HS-5 (cell line): ENCODE data around the gene DSCAML1.

ENCODE experiments used
- DNase-seq: peaks from one replicate; pipeline ENCODE4 v3.0.0-alpha.2; 2012; ENCODE audit warnings: low read depth

The DSCAML1 gene

GRCh38 chr11:117444711-117445658, 352.0 kb downstream of the DSCAML1 start:
- no peak for DNase-seq

GRCh38 chr11:117444256-117444655, 352.8 kb downstream of the DSCAML1 start:
- no peak for DNase-seq

DNA sequence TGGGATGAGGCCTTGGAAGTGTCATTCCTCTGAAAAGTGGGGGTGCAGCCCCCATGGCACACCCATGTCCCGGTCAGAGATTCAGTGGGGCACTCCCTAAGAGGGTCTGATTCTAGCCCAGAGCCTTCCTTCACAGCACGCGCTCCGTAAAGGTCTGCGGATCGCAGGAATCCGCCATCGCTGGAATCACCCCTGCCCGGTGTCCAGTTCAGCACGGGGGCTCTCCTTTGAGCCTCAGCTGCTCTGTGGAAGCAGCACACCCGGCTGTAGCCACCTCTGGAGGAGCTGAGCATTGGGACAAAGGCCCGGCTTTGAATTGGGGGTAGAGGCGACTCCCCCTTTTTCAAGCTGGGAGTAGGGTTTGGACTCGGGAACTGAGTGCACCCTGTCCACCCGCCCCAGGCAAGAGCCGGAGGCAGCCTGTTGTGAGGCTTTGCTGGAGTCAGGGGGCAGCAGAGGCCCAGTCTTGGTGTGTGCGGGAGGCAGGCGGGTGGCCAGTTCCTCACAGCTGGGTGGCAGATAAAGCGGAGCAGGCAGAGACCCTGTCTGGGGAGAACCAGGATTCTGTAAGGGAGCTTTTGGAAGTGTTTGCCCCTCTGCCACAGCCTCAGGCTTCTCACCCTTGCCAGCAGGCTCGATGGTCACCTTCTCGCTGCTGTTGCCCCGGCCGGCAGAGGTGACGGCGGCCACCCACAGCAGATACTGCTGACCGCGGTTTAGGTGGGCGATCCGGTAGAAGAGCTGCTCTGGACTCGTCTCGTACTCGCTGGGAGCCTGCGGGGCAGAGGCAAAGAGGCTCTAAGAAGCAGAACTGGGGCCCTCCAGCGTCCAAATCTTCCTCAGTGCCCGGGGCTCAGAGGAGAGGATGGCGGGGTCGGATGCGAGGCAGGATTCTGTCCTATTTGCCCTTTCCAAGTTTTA, 353.5 kb downstream of the DSCAML1 start:
- DNase-seq: no peak

DNA sequence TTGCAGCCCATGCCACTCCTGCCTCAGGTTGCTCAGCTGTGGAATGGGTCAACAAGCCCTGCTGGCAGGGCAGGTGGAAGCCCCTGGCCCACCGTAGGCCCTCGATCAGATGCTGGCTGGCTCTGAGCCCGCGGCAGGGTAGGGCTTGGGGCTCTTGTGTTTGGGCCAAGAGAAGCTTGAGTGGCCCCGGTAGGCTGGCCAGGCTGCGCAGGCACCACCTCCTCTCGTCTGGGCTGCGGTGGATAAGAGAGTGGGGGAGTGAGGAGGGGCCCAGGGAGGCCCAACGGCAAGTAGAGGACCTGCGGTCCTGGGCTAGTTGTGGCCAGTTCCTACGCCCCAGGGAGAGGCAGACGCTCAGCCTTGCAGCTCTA, 354.2 kb downstream of the DSCAML1 start:
- no peak for DNase-seq

- DNase-seq: no peak
These were observed 354.8 kb downstream of the DSCAML1 start for GRCh38 chr11:117442049-117442868.

DNA sequence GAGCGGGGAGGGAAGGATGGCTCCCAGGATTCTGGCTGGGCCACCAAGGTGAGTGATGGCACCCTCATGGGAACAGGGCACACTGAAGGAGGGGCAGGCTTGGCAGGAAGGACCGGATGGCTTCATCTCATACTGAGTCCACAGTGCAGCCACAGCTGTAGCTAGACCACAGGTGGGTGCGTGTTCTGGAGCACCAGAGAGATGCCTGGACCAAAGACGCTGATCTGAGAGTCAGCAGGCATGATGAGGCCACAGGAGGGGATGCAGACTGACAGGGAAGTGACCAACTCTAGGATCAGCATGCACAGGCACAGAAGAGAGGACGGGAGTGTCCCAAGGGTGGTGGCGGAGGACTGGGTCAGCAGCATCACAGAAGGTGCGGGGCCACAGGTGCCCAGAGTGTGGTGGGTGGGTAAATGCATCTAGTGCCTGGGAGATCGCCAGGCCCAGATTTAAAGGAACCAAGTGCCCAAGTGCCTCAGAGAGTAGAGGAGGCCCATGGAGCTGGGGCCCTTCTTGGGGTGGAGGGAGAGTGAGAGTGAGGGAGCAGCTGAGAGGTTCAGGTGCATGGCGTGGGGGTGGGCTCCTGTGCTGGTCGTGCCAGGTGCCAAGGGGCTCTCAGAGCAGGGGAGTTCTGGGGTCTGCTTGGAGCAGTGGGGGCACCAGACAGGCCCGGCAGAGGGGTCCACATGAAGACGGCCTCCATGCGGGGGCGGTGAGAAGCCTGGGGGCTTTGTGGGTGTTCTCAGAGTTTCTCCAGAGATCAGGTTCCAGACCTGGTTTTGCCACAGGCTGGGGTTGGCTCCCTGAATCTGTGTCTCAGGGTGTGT, 355.7 kb downstream of the DSCAML1 start:
- no peak for DNase-seq

- no peak for DNase-seq
These were observed 356.8 kb downstream of the DSCAML1 start for GRCh38 chr11:117440258-117440657.

DNA sequence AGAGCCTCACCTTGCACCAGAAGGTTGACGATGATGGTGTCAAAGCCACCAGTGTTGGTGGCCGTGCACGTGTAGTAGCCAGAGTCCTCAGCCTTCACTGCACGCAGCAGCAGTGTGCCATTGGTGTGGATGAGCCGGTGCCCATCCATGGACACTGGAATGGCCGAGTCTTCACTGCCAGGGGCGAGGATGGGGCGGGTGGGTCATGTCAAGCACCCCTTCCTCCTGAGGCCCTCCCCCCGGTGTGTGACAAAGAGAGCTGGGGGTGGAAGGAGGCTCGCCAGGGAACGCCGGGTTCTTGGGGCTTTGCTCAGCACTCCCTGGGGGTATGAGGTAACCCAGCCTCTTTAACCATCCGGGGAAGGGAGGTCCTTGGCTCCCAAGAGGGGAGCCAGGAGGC, 357.8 kb downstream of the DSCAML1 start:
- no peak for DNase-seq

DNA sequence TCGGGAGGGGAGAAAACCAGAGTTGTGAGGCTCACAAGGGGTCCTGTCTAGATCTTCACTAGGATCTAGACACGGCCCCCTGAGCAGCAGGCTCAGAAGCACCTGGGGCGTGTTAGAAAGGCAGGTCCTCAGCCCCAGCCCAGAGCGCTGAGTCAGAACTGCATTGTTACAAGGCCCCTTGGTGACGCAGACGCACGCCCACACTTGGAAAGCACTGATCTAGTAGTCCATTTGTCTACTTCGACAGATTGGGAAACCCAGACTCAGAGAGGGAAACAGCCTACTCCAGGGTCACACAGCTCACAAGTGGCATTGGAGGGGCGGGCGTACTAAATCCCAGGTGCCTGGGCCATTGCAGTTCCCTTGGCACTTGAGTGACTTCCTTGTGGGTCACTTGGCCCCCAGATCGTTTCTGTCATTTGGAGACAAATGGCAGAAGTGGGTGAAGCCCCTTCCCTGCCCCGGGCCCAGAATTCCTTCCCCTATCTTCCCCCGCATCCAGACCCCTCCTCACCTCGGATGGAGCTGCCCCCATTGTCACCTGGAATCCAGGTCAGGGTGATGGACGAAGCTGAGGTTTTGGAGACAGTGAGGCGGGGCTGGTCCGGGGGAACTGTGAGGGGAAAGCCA, 358.5 kb downstream of the DSCAML1 start:
- DNase-seq: no peak

GRCh38 chr11:117437791-117438130, 359.3 kb downstream of the DSCAML1 start:
- no peak for DNase-seq

DNA sequence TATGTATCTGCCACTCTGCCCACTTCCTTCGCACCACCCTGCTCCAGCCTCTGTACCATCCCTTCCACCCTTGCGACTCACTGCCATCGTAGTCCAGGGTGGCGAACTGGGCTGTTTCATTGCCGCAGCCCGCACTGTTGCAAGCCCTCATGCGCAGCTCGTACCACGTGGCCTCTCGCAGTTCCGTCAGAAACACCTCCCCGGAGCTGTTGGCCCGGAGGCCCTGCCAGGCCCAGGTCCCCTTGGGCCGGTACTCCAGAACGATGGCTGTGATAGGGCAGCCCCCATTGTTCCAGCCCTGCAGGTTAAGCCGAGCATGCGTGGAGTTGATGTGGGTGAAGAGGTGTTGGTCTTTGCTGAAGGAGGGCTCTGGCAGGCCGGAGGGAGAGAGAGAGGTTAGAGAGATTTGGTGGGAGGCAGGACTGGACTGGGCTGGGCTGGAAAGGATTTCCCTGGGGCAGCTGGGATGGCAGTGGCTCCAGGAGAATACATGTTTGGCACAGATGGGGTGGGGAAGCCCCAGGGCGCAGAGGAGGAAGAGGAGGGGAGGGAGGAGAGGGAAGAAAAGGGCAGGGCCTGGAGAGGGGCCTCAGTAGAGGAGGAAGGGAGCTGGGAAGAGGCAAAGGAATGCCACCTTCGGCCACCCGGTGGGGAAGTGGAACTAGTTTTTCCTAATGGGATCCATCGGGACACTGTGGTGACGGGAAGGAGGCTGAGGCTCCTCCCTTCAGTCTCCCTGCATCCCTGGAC, 359.8 kb downstream of the DSCAML1 start:
- no peak for DNase-seq

GRCh38 chr11:117435326-117435725, 361.7 kb downstream of the DSCAML1 start:
- DNase-seq: no peak

DNA sequence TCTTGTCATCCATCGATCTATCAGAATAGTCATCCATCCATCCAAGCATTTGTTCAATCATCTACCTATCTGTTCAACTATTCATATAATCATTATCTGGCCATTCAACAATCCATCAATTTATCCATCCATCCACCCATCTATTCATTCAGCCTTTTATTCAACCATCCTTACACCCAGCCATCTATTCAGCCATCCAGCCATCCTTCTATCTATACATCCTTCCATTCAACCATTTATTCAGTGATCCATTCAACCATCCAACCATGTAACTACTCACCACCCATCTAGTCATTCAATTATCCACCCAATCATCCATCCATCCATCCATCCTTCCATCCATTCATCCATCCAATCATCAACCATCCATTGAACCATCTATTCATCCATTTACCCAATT, 362.5 kb downstream of the DSCAML1 start:
- no peak for DNase-seq

GRCh38 chr11:117433717-117434116, 363.3 kb downstream of the DSCAML1 start:
- DNase-seq: no peak

DNA sequence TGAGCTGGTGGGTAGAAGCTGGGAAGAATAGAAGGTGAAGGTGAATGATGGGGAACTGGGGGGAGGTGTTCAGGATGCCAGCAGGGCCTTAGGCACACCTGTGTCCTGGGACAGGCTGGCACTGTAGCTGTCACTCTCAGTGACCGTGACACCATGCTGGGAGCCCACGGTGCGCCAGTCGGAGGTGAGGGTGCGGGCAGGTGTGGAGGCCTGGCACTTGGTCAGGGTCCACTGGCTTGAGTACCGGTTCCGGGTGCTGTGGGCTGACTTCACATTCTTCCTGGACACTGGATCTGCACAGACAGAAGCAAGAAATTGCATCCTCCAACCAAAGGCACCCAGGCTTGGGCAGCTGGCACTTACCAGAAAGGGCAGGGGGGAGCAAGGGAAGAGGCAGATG, 365.6 kb downstream of the DSCAML1 start:
- no peak for DNase-seq

- no peak for DNase-seq
These were observed 366.6 kb downstream of the DSCAML1 start for GRCh38 chr11:117430293-117430955.

DNA sequence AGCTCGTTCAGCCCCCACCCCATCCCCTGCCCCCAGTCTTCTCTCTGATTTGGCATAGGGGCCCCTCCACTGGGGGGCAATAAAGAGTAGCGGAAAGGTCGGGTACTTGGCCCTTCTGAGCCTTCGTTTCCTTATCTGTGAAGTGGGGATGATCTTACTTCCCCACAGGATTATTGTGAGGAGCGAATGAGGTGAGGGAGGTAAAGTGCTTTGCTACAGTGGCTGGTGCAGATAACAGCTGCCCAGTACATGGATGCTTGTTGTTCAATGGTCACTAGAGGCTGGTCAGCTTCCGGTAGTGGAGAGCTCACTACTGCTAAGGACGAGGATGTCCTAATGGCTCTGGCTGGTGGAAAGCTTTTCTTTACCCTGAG, 368.2 kb downstream of the DSCAML1 start:
- no peak for DNase-seq

- DNase-seq: no peak
These were observed 368.7 kb downstream of the DSCAML1 start for GRCh38 chr11:117428186-117428855.

DNA sequence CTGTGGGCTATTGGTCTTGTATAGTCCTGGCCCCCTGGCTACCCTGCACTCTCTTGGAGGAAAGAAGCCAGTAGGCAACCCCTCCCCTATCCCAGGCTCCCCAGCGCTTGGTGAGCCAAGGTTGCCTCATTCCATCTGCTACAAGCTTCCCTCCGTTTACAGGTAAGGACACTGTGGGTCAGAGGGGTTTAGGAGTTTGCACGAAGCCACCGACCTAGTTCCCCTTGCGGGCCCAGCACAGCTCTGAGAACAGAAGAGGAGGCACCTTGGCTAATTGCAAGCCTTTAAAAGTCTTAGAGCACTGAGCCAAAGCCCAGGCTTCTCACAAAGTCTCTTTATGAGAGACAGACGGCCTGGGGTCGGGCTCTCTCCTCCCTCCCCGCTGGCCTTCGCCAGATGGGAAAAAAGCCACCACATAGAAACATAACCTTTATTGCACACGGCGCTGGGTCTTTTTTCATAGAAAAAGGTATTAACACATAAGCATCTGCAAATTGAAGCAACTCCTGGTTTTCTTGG, 369.6 kb downstream of the DSCAML1 start:
- no peak for DNase-seq
